ENCODE data around the gene MCMBP. TPM values are rescaled to one million over a fixed set of nuclear protein-coding genes. Genes with fewer than 3 reads are reported as not detected.

Gene MCMBP
- polyA plus RNA-seq, 1 of the 3 experiments (the other 2 are of a cell fraction): 33.1 TPM

GRCh38 chr10:119834188-119834587 lies 38.5 kb downstream of the MCMBP start:
- no peak for TF ChIP-seq GABPA (IDR thresholded peaks at IDR 0.05; ENCODE audit: low read depth)
- no peak for TF ChIP-seq TAF1 (IDR thresholded peaks at IDR 0.05; ENCODE audit: borderline replicate concordance, low read depth, low read length)
- ChIA-PET POLR2A (no interaction called here), CTCF (interaction anchor here (1.0 kb wide), 1 partner anchor 25 kb away, joined by 3 read pairs; no protein-coding TSS in a partner anchor)
- no peaks in the 10 kb centered on the region for H3K9me2 ChIP-seq
- H3K27me3 ChIP-seq (ENCODE audit: insufficient read depth): no peaks in the 10 kb centered on the region
- H3K4me1 ChIP-seq (ENCODE audit: control insufficient read depth in 1 of 2, insufficient read depth in 2 of 2, low read depth in 1 of 2, low read length in 1 of 2): no peaks in the 10 kb centered on the region
- DNase-seq: no peak
- no peak overlapping the region for H3K9ac ChIP-seq
- no peaks in the 10 kb centered on the region for H3K9me3 ChIP-seq
- H3K4me2 ChIP-seq: no peak overlapping the region
- H3K4me3 ChIP-seq (ENCODE audit: low read depth in 2 of 2, low read length in 1 of 2): no peak overlapping the region
- H3K36me3 ChIP-seq (replicated peaks in 1 of 2; ENCODE audit: control insufficient read depth in 1 of 2, insufficient read depth in 2 of 2, low read length in 1 of 2): peaks cover 92 to 95% of the 10 kb centered on the region in 2 experiments
- no peak overlapping the region for H2AFZ ChIP-seq (ENCODE audit: low read depth)
- WGBS (ENCODE audit: low lambda C conversion rate): 92% methylated on average over 4 of the region's 4 CpGs
- peaks cover 18% of the 10 kb centered on the region for H3F3A ChIP-seq (replicated peaks; ENCODE audit: insufficient read depth)
- H4K20me1 ChIP-seq (ENCODE audit: insufficient read depth): no peaks in the 10 kb centered on the region
- H3K79me2 ChIP-seq (ENCODE audit: insufficient read depth): peaks cover 6% of the 10 kb centered on the region; the same call in 1 of the 2 replicates
- H3K27ac ChIP-seq (ENCODE audit: low read depth in 2 of 2, low read length in 1 of 2): no peak overlapping the region

GRCh38 chr10:119832951-119833350 lies 39.7 kb downstream of the MCMBP start:
- no peaks in the 10 kb centered on the region for H3K27me3 ChIP-seq (ENCODE audit: insufficient read depth)
- H3K9ac ChIP-seq: no peak overlapping the region
- H3K4me3 ChIP-seq (ENCODE audit: low read depth in 2 of 2, low read length in 1 of 2): no peak overlapping the region
- peaks cover 18% of the 10 kb centered on the region for H3F3A ChIP-seq (replicated peaks; ENCODE audit: insufficient read depth)
- no peaks in the 10 kb centered on the region for H3K4me1 ChIP-seq (ENCODE audit: control insufficient read depth in 1 of 2, insufficient read depth in 2 of 2, low read depth in 1 of 2, low read length in 1 of 2)
- ChIA-PET POLR2A (no interaction called here), CTCF (interaction anchor here (1.8 kb wide), 1 partner anchor 82 kb away, joined by 9 read pairs; no protein-coding TSS in a partner anchor)
- H3K9me2 ChIP-seq: no peaks in the 10 kb centered on the region
- H2AFZ ChIP-seq (ENCODE audit: low read depth): no peak overlapping the region
- no peak overlapping the region for H3K4me2 ChIP-seq
- H3K79me2 ChIP-seq (ENCODE audit: insufficient read depth): peaks cover 6% of the 10 kb centered on the region; the same call in 1 of the 2 replicates
- H3K9me3 ChIP-seq: no peaks in the 10 kb centered on the region
- H3K36me3 ChIP-seq (replicated peaks in 1 of 2; ENCODE audit: control insufficient read depth in 1 of 2, insufficient read depth in 2 of 2, low read length in 1 of 2): peaks cover 88 to 96% of the 10 kb centered on the region in 2 experiments
- H4K20me1 ChIP-seq (ENCODE audit: insufficient read depth): no peaks in the 10 kb centered on the region
- TF ChIP-seq SMC3 (IDR thresholded peaks at IDR 0.05; ENCODE audit: low read depth, low read length) (no peak), EP300 (IDR thresholded peaks at IDR 0.05; ENCODE audit: borderline replicate concordance in 1 of 2, low read depth in 1 of 2, low read length in 1 of 2) (no peak), JUND (IDR thresholded peaks at IDR 0.05) (no peak), RAD21 (IDR thresholded peaks at IDR 0.05; ENCODE audit: low read length) (no peak), TAF1 (IDR thresholded peaks at IDR 0.05; ENCODE audit: borderline replicate concordance, low read depth, low read length) (no peak)
- DNase-seq: no peak
- WGBS (ENCODE audit: low lambda C conversion rate): 97% methylated on average over 2 of the region's 2 CpGs
- no peak overlapping the region for H3K27ac ChIP-seq (ENCODE audit: low read depth in 2 of 2, low read length in 1 of 2)

GRCh38 chr10:119831656-119832055 lies 41.0 kb downstream of the MCMBP start:
- no peak overlapping the region for H3K27ac ChIP-seq (ENCODE audit: low read depth in 2 of 2, low read length in 1 of 2)
- no peak overlapping the region for H3K4me2 ChIP-seq
- H4K20me1 ChIP-seq (ENCODE audit: insufficient read depth): no peaks in the 10 kb centered on the region
- TF ChIP-seq NRF1 (IDR thresholded peaks at IDR 0.05; ENCODE audit: low read depth, low read length) (no peak), EP300 (IDR thresholded peaks at IDR 0.05; ENCODE audit: borderline replicate concordance in 1 of 2, low read depth in 1 of 2, low read length in 1 of 2) (no peak), MEF2A (IDR thresholded peaks at IDR 0.05; ENCODE audit: borderline replicate concordance, low read depth) (no peak), IRF3 (IDR thresholded peaks at IDR 0.05; ENCODE audit: low read depth, low read length) (no peak), USF2 (IDR thresholded peaks at IDR 0.05; ENCODE audit: borderline replicate concordance, low read depth, low read length) (no peak), MAX (IDR thresholded peaks at IDR 0.05; ENCODE audit: low read depth) (no peak), PBX3 (IDR thresholded peaks at IDR 0.05) (no peak), CHD2 (IDR thresholded peaks at IDR 0.05; ENCODE audit: low read length, partially characterized antibody) (no peak), FOSL2 (IDR thresholded peaks at IDR 0.05; ENCODE audit: borderline replicate concordance, low read depth) (no peak), GATA2 (CRISPR knock-in tag; IDR thresholded peaks at IDR 0.05) (no peak)
- DNase-seq: no peak
- H3F3A ChIP-seq (replicated peaks; ENCODE audit: insufficient read depth): peaks cover 18% of the 10 kb centered on the region
- POLR2A ChIA-PET: interaction anchor here (0.6 kb wide), 1 partner anchor 22 kb away, joined by 6 read pairs; no protein-coding TSS in a partner anchor
- peaks cover 6% of the 10 kb centered on the region; the same call in 1 of the 2 replicates for H3K79me2 ChIP-seq (ENCODE audit: insufficient read depth)
- peaks cover 90 to 96% of the 10 kb centered on the region in 2 experiments for H3K36me3 ChIP-seq (replicated peaks in 1 of 2; ENCODE audit: control insufficient read depth in 1 of 2, insufficient read depth in 2 of 2, low read length in 1 of 2)
- CTCF ChIA-PET: interaction anchor here (1.4 to 3.9 kb wide), 3 partner anchors 27 to 145 kb away, joined by 5 to 15 read pairs (median 9); no protein-coding TSS in a partner anchor
- H3K4me3 ChIP-seq (ENCODE audit: low read depth in 2 of 2, low read length in 1 of 2): no peak overlapping the region
- no peak overlapping the region for H3K9ac ChIP-seq
- no peak overlapping the region for H2AFZ ChIP-seq (ENCODE audit: low read depth)
- no peaks in the 10 kb centered on the region for H3K4me1 ChIP-seq (ENCODE audit: control insufficient read depth in 1 of 2, insufficient read depth in 2 of 2, low read depth in 1 of 2, low read length in 1 of 2)
- no peaks in the 10 kb centered on the region for H3K9me3 ChIP-seq
- H3K27me3 ChIP-seq (ENCODE audit: insufficient read depth): no peaks in the 10 kb centered on the region
- H3K9me2 ChIP-seq: no peaks in the 10 kb centered on the region
- WGBS (ENCODE audit: low lambda C conversion rate): 91% methylated on average over 11 of the region's 11 CpGs

All from SK-N-SH (cell line).